Inferior parietal cortex (tissue), 1 donor: ENCODE measurements around the gene FAM193B.
"Not testable (repeated sequence)": the region's sequence is repeated elsewhere in the genome, so short reads cannot be mapped to it uniquely, and the experiment has no call there.

Experiments used
- DNase-seq: peaks from one replicate; pipeline ENCODE4 v3.0.0-alpha.2; 2016; ENCODE audit errors: extremely low spot score

Gene FAM193B

DNA sequence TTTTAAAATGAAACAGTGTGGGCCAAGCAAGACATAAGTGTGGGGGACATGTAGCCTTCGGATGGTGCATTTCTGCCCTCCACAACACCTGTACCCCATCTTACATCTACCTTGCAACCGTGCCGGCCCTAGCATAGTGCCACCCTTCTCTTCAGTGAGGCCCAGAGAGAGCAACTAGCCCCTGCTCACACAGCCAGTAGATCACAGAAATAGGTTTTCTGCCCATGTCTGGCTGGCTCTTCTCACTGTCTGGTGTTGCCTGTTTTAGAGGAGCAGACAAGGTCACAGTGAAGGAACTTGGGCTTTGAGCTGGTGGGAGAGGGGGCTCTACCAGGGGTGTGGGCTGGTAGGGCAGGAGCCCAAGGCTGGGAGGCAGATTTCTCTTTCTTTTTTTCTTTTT, 68.1 kb downstream of the FAM193B start:
- no peak for DNase-seq

DNA sequence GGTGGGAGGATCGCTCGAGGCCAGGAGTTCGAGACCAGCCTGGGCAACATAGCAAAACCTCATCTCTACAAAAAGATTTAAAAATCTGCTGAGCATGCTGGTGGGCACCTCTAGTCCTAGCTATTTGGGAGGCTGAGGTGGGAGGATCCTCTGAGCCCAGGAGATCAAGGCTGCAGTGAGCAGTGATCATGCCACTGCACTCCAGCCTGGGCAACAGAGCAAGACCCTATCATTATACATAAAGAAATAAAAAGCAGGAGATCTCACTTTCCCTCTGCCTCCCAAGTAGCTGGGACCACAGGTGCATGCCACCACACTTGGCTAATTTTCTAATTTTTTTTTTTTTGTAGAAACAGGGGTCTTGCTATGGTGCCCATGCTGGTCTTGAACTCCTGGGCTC, 68.6 kb downstream of the FAM193B start:
- DNase-seq, result not testable (repeated sequence)

GRCh38 chr5:177484902-177485549, 69.3 kb downstream of the FAM193B start:
- no peak for DNase-seq

GRCh38 chr5:177483994-177484901, 70.1 kb downstream of the FAM193B start:
- DNase-seq, result no peak

- no peak for DNase-seq
These were observed 71.3 kb downstream of the FAM193B start for GRCh38 chr5:177483042-177483441.

- DNase-seq, result no peak
These were observed 72.0 kb downstream of the FAM193B start for GRCh38 chr5:177482359-177482795.

DNA sequence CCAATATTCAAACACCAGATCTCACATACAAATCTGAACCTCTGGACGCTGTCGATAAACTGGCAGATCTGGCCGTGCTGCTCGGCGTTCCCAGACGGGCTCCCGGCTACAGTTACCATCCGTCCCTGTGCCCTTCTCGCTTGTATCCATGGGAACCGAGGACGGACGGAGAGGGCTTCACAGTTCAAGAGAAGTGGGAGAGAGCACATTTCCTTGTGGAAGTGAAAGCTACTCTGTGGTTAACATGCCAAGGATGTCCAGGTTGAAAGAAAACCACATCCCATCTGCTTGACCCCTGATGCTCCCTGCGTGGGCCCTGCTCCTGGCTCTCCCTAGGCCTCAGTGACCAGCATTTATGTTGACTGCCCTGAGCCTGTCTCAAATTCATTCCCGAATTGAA, 74.6 kb downstream of the FAM193B start:
- no peak for DNase-seq

- DNase-seq, result no peak
These were observed 75.4 kb downstream of the FAM193B start for GRCh38 chr5:177478711-177479646.

GRCh38 chr5:177477701-177478477, 76.5 kb downstream of the FAM193B start:
- DNase-seq, result no peak

DNA sequence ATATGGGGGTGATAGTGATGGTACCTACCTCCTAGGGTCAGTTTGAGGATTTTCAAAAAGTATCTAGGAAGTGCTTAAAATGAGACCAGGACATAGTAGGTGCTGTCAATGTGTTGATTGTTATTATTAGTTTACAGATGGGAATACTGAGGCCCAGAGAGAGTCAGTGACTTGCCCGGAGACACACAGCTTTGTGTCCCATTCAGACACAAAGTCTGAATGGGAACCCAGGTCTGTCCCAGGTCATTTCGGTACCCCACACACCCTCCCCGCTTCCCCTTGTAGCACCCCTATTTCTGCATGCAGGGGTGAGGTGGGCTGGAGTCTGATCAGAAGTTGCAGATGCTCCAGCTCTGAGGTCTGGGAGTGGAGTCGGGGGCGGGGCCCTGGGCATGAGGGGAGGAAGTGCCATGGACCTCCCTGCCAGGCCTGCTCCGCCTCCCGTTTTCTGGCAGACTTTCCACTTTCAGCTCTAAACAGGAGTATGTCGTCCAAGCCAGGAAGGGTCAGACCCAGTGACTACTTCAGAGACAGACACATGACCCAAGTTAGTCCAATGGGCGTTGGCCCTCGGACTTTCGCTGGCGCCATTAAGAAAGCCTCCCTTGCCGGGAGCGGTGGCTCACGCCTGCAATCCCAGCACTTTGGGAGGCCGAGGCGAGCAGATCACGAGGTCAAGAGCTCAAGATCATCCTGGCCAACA, 77.7 kb downstream of the FAM193B start:
- DNase-seq, result no peak

GRCh38 chr5:177475563-177476427, 78.6 kb downstream of the FAM193B start:
- no peak for DNase-seq

DNA sequence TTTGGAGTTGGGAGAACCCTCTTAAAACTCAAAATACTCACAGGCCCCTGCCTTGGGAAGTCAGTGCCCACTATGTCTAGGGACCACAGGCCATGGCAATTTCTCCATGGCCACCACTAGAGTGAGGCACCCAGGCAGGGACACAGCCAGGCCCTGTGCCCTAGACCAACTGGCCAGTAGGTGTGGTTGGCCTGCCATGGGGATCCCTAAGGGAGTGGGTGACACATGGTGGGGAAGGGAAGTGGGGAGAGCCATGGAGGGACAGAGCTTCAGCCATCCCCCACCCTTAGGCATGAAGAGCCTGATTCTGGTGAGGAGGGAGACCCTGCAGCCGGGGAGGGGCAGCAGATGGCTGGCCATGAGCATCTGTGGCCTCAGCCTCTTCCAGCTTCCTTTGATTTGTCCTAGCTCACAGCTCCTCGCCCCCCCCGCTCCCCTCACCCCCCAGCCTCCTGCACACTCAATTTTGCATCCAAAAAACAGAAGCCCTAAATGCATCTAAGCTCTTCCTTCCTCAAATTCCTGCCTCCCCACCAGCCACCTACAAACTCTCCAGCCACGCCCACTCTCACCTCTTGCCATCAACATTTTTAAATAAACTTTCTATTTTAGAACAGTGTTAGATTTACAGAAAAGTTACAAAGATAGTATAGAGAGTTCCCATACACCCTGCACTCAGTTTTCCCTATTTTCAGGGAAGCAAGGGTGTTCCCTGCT, 79.4 kb downstream of the FAM193B start:
- DNase-seq, result no peak

GRCh38 chr5:177474002-177474476, 80.3 kb downstream of the FAM193B start:
- no peak for DNase-seq

GRCh38 chr5:177473443-177474001, 80.8 kb downstream of the FAM193B start, which contains the start of gene DBN1:
Gene DBN1 (minus strand): TSS chr5:177473634. CDS start chr5:177473521, 113 bp downstream.
- no peak for DNase-seq

- no peak for DNase-seq
These were observed 81.6 kb downstream of the FAM193B start for GRCh38 chr5:177472460-177473442.

GRCh38 chr5:177471610-177472356, 82.6 kb downstream of the FAM193B start:
- no peak for DNase-seq
